ENCODE data around the gene FCHO1.

FCHO1 gene

GRCh38 chr19:17757125-17757524 lies 5.8 kb downstream of the FCHO1 start:
- H3F3A ChIP-seq (ENCODE audit: control insufficient read depth, insufficient read depth) = peaks cover 19% of the 10 kb centered on the region
- no peak overlapping the region for H3K4me2 ChIP-seq (ENCODE audit: low read length)
- 0 out of 2 replicates have a peak, but pooled peaks cover 7% of the 10 kb centered on the region for H4K20me1 ChIP-seq (ENCODE audit: control insufficient read depth, insufficient read depth, low read depth, low read length)
- no peaks in the 10 kb centered on the region for H3K9me3 ChIP-seq (ENCODE audit: control insufficient read depth, insufficient read depth, low read length)
- H3K27me3 ChIP-seq (ENCODE audit: control insufficient read depth, low read length) = no peaks in the 10 kb centered on the region
- H3K36me3 ChIP-seq (ENCODE audit: control insufficient read depth, low read length) = peaks cover 74% of the 10 kb centered on the region
- no peak overlapping the region for H3K27ac ChIP-seq (ENCODE audit: low read depth, low read length)
- peaks cover 59% of the 10 kb centered on the region for H3K4me1 ChIP-seq (ENCODE audit: control insufficient read depth, low read length)
- H3K79me2 ChIP-seq (ENCODE audit: control insufficient read depth, low read length) = peaks cover 39% of the 10 kb centered on the region
- no peak overlapping the region for H3K4me3 ChIP-seq (ENCODE audit: low read length)
- TF ChIP-seq EZH2phosphoT487 (IDR thresholded peaks at IDR 0.05; ENCODE audit: borderline replicate concordance, low read length) = no peak
- no peak for TF ChIP-seq CTCF (IDR thresholded peaks at IDR 0.05; ENCODE audit: low read depth, low read length, poor library complexity, severe bottlenecking)
- no peaks in the 10 kb centered on the region for H3K9me2 ChIP-seq (replicated peaks; ENCODE audit: control insufficient read depth, low read length)

- Histone ChIP-seq H3K4me2 (ENCODE audit: low read length) (no peak overlapping the region), H3K27ac (ENCODE audit: low read depth, low read length) (no peak overlapping the region), H3K4me3 (ENCODE audit: low read length) (no peak overlapping the region), H3K79me2 (ENCODE audit: control insufficient read depth, low read length) (peaks cover 27% of the 10 kb centered on the region), H3F3A (ENCODE audit: control insufficient read depth, insufficient read depth) (peaks cover 15% of the 10 kb centered on the region), H3K36me3 (ENCODE audit: control insufficient read depth, low read length) (peaks cover 77% of the 10 kb centered on the region), H3K27me3 (ENCODE audit: control insufficient read depth, low read length) (no peaks in the 10 kb centered on the region), H4K20me1 (ENCODE audit: control insufficient read depth, insufficient read depth, low read depth, low read length) (0 out of 2 replicates have a peak, but pooled peaks cover 7% of the 10 kb centered on the region), H3K9me2 (replicated peaks; ENCODE audit: control insufficient read depth, low read length) (no peaks in the 10 kb centered on the region), H3K4me1 (ENCODE audit: control insufficient read depth, low read length) (peaks cover 48% of the 10 kb centered on the region), H3K9me3 (ENCODE audit: control insufficient read depth, insufficient read depth, low read length) (no peaks in the 10 kb centered on the region)
- TF ChIP-seq EZH2phosphoT487 (IDR thresholded peaks at IDR 0.05; ENCODE audit: borderline replicate concordance, low read length) = no peak
- no peak for TF ChIP-seq CTCF (IDR thresholded peaks at IDR 0.05; ENCODE audit: low read depth, low read length, poor library complexity, severe bottlenecking)
These were observed 7.2 kb downstream of the FCHO1 start for GRCh38 chr19:17758515-17758914.

- Histone ChIP-seq H3K27ac (ENCODE audit: low read depth, low read length) (no peak overlapping the region), H3F3A (ENCODE audit: control insufficient read depth, insufficient read depth) (0 out of 2 replicates have a peak, but pooled peaks cover 3% of the 10 kb centered on the region), H4K20me1 (ENCODE audit: control insufficient read depth, insufficient read depth, low read depth, low read length) (no peaks in the 10 kb centered on the region), H3K36me3 (ENCODE audit: control insufficient read depth, low read length) (peaks cover 74% of the 10 kb centered on the region), H3K4me1 (ENCODE audit: control insufficient read depth, low read length) (peaks cover 22% of the 10 kb centered on the region), H3K79me2 (ENCODE audit: control insufficient read depth, low read length) (peaks cover 7% of the 10 kb centered on the region), H3K9me3 (ENCODE audit: control insufficient read depth, insufficient read depth, low read length) (no peaks in the 10 kb centered on the region), H3K4me3 (ENCODE audit: low read length) (no peak overlapping the region), H3K4me2 (ENCODE audit: low read length) (no peak overlapping the region), H3K9me2 (replicated peaks; ENCODE audit: control insufficient read depth, low read length) (no peaks in the 10 kb centered on the region), H3K27me3 (ENCODE audit: control insufficient read depth, low read length) (no peaks in the 10 kb centered on the region)
- no peak for TF ChIP-seq CTCF (IDR thresholded peaks at IDR 0.05; ENCODE audit: low read depth, low read length, poor library complexity, severe bottlenecking)
- no peak for TF ChIP-seq EZH2phosphoT487 (IDR thresholded peaks at IDR 0.05; ENCODE audit: borderline replicate concordance, low read length)
These were observed 9.9 kb downstream of the FCHO1 start for GRCh38 chr19:17761148-17761547.
